Hepatocyte (in vitro differentiated cells): ENCODE data around the gene CCDC174. TPM values are rescaled to one million over a fixed set of nuclear protein-coding genes. Genes with fewer than 3 reads are reported as not detected.

Source experiments
- DNase-seq: peaks from one replicate; pipeline ENCODE4 v3.0.0-alpha.2; 2016; ENCODE audit warnings: low spot score
- H2AFZ ChIP-seq: fragments of 200-600 bp; sonication (generic); 2 replicates; pipeline ENCODE4 v1.6.0; 2016; ENCODE audit warnings: antibody characterized with exemption, mild to moderate bottlenecking
- H3K27ac ChIP-seq: fragments of 200-600 bp; sonication (generic); 2 replicates; pipeline ENCODE4 v1.5.1; 2016; ENCODE audit warnings: mild to moderate bottlenecking
- H3K27me3 ChIP-seq: fragments of 200-600 bp; sonication (generic); 2 replicates; pipeline ENCODE4 v1.6.1; 2016
- H3K36me3 ChIP-seq: fragments of 200-600 bp; sonication (generic); replicated peaks from 2 replicates; pipeline ENCODE4 v1.5.1; 2016; ENCODE audit warnings: low read depth; ENCODE audit not compliant: insufficient read depth
- H3K4me1 ChIP-seq: fragments of 200-600 bp; sonication (generic); 2 replicates; pipeline ENCODE4 v1.5.1; 2016; ENCODE audit warnings: mild to moderate bottlenecking, moderate library complexity; ENCODE audit not compliant: insufficient read depth
- H3K4me2 ChIP-seq: fragments of 200-600 bp; sonication (generic); 2 replicates; pipeline ENCODE4 v1.6.0; 2016
- H3K4me3 ChIP-seq: fragments of 200-600 bp; sonication (generic); 2 replicates; pipeline ENCODE4 v1.5.1; 2016; ENCODE audit warnings: mild to moderate bottlenecking
- H3K79me2 ChIP-seq: fragments of 200-600 bp; sonication (generic); 2 replicates; pipeline ENCODE4 v1.6.0; 2017; ENCODE audit warnings: mild to moderate bottlenecking
- H3K9me2 ChIP-seq: fragments of 200-600 bp; sonication (generic); replicated peaks from 2 replicates; pipeline ENCODE4 v1.6.0; 2017; ENCODE audit warnings: mild to moderate bottlenecking; ENCODE audit not compliant: insufficient read depth
- H3K9me3 ChIP-seq: fragments of 200-600 bp; sonication (generic); 2 replicates; pipeline ENCODE4 v1.5.1; 2016; ENCODE audit warnings: low read depth, mild to moderate bottlenecking
- H4K20me1 ChIP-seq: fragments of 200-600 bp; sonication (generic); 2 replicates; pipeline ENCODE4 v1.6.0; 2016; ENCODE audit warnings: mild to moderate bottlenecking; ENCODE audit not compliant: insufficient read depth, poor library complexity, severe bottlenecking
- EZH2 ChIP-seq: fragments of 200-600 bp; sonication (generic); IDR thresholded peaks from 2 replicates; pipeline ENCODE4 v1.6.1; 2016; ENCODE audit warnings: antibody characterized with exemption, mild to moderate bottlenecking, borderline replicate concordance
- EZH2phosphoT487 ChIP-seq: fragments of 200-600 bp; sonication (generic); IDR thresholded peaks from one replicate; pipeline ENCODE4 v1.6.1; 2018; ENCODE audit warnings: antibody characterized with exemption, mild to moderate bottlenecking, low read depth, moderate library complexity; ENCODE audit not compliant: unreplicated experiment, severe bottlenecking
- WGBS: methylation state at CpG from one replicate; pipeline ENCODE4 v1.1.6; 2016; ENCODE audit warnings: low lambda C conversion rate; ENCODE audit errors: missing lambda C conversion rate; 5-methylcytosine and 5-hydroxymethylcytosine counted together
- polyA plus RNA-seq: library from polyadenylated mRNA; unstranded; fragments of >200 nt; fragmentation: Nextera tagmentation; extraction: Ambion mirVana; gene quantifications from 2 replicates; pipeline ENCODE4 v1.2.1, GENCODE V29; 2016
- total RNA-seq: library from RNA; depleted of rRNA; stranded (reverse); fragments of >200 nt; gene quantifications from 2 replicates; pipeline ENCODE4 v1.2.3, GENCODE V29; 2014
- TF ChIP-seq, protein P1 (sequence below): fragments of 200-600 bp; sonication (generic); IDR thresholded peaks from 2 replicates; pipeline ENCODE4 v1.5.1; 2016; ENCODE audit warnings: antibody characterized with exemption, mild to moderate bottlenecking; ENCODE audit not compliant: poor library complexity

CCDC174 gene
- total and polyA plus RNA-seq, 2 experiments from 2014 or later = 18.6 to 23.6 TPM

DNA sequence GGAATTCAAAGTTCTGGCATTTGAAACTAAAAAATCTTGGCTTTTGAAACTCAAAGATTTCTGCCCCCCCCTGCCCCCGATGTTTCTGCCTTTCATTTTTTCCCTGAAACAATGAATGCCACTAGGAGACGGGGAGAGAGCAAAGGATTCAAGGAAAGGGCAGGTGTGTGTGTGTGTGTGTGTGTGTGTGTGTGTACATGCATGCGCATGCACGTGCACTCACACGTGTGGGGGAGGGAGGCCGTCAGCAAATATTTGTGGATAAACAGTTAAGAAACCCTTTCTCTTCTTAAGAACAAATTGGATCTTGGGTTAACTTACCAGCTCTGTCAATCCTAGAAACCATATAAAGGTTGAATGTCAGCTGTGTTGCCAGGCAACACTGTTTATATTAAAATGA is 29.2 kb upstream of the CCDC174 start:
- Histone ChIP-seq H3K36me3 (no peaks in the 10 kb centered on the region), H3K79me2 (no peaks in the 10 kb centered on the region), H3K4me3 (no peak overlapping the region), H2AFZ (no peak overlapping the region), H3K4me1 (no peaks in the 10 kb centered on the region), H3K27ac (no peak overlapping the region), H3K9me3 (no peaks in the 10 kb centered on the region), H3K4me2 (no peak overlapping the region), H3K9me2 (no peaks in the 10 kb centered on the region), H3K27me3 (no peaks in the 10 kb centered on the region), H4K20me1 (no peaks in the 10 kb centered on the region)
- DNase-seq = no peak
- 67% methylated on average over 6 of the region's 6 CpGs for WGBS
- TF ChIP-seq EZH2 = no peak
- TF ChIP-seq EZH2phosphoT487 = no peak
- TF ChIP-seq, protein P1, sequence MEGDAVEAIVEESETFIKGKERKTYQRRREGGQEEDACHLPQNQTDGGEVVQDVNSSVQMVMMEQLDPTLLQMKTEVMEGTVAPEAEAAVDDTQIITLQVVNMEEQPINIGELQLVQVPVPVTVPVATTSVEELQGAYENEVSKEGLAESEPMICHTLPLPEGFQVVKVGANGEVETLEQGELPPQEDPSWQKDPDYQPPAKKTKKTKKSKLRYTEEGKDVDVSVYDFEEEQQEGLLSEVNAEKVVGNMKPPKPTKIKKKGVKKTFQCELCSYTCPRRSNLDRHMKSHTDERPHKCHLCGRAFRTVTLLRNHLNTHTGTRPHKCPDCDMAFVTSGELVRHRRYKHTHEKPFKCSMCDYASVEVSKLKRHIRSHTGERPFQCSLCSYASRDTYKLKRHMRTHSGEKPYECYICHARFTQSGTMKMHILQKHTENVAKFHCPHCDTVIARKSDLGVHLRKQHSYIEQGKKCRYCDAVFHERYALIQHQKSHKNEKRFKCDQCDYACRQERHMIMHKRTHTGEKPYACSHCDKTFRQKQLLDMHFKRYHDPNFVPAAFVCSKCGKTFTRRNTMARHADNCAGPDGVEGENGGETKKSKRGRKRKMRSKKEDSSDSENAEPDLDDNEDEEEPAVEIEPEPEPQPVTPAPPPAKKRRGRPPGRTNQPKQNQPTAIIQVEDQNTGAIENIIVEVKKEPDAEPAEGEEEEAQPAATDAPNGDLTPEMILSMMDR = no peak

DNA sequence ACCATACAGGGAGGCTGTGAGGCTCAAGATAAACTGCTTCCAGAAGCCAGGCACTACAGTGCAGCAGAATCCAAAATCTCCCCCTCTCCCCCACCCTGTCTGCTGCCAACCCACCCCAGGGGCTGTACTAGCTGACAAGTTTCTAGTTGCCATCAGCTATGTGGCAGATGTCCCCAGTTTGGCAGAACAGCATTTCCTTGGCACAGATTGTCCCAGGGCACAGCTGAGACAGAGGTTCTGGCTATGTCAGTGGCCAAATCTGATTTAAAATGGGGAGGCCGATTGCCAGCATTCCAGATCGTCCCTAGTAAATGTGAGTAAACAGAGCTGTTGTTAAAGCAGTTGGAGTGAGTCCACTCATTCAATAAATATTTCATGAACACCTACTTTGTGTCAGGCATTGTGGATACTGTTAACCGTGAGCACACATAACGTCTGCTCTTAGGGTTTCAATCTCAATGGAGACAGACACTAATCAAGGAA is 28.0 kb upstream of the CCDC174 start:
- WGBS = 53% methylated on average over 4 of the region's 4 CpGs
- no peak for DNase-seq
- Histone ChIP-seq H3K79me2 (no peaks in the 10 kb centered on the region), H3K9me3 (no peaks in the 10 kb centered on the region), H3K27ac (no peak overlapping the region), H3K4me3 (no peak overlapping the region), H3K36me3 (no peaks in the 10 kb centered on the region), H2AFZ (no peak overlapping the region), H3K4me1 (no peaks in the 10 kb centered on the region), H3K9me2 (no peaks in the 10 kb centered on the region), H3K4me2 (no peak overlapping the region), H4K20me1 (no peaks in the 10 kb centered on the region), H3K27me3 (no peaks in the 10 kb centered on the region)
- TF ChIP-seq, protein P1 = no peak
- no peak for TF ChIP-seq EZH2
- no peak for TF ChIP-seq EZH2phosphoT487

DNA sequence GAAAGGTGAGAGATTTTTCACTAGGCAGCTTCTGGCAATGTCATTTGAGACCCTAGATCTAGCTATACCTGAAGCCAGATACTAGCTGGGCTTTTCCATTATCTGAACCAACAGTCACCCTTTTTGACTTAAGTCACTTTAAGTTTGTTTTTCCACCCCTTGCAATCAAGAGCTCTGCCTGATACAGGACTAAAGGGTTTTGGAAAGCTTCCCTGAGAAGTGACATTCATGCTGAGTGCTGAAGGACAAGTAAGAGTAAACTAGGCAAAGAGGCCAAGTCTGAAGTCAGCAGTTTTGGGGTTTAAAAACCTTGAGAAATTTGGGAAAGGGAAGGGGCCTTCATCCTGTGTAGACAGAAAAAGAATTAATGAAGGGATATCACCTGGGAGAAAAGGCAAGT is 27.1 kb upstream of the CCDC174 start:
- no peak for DNase-seq
- H3K79me2 ChIP-seq = no peaks in the 10 kb centered on the region
- no peak overlapping the region for H2AFZ ChIP-seq
- no peaks in the 10 kb centered on the region for H3K9me2 ChIP-seq
- TF ChIP-seq, protein P1 = no peak
- TF ChIP-seq EZH2phosphoT487 (no peak), EZH2 (no peak)
- H3K36me3 ChIP-seq = no peaks in the 10 kb centered on the region
- no peak overlapping the region for H3K4me3 ChIP-seq
- no peaks in the 10 kb centered on the region for H3K4me1 ChIP-seq
- no peaks in the 10 kb centered on the region for H3K9me3 ChIP-seq
- H4K20me1 ChIP-seq = no peaks in the 10 kb centered on the region
- no peak overlapping the region for H3K4me2 ChIP-seq
- H3K27me3 ChIP-seq = no peaks in the 10 kb centered on the region
- H3K27ac ChIP-seq = peak overlapping the region; percentile 9

DNA sequence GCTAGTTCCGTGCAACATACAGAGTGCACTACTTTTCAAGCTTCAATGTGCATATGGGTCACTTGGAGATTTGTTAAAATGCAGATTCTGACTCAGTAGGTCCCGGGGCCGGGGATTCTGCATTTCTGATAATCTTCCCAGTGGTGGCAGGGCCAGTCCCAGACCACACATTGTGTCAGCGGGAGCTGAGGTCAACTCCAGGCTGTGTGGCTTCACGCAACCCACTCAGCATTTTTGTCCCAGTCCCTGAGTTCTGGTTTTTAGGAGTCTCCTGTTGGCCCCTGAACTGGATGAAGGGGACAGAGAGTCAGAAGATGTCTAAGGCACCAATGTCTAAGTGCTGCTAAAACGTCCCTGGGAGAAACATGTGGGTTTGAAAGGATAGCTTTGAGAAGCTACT is 26.1 kb upstream of the CCDC174 start:
- Histone ChIP-seq H2AFZ (no peak overlapping the region), H4K20me1 (no peaks in the 10 kb centered on the region), H3K9me2 (no peaks in the 10 kb centered on the region), H3K36me3 (no peaks in the 10 kb centered on the region), H3K4me1 (no peaks in the 10 kb centered on the region), H3K4me3 (no peak overlapping the region), H3K27ac (no peak overlapping the region), H3K4me2 (no peak overlapping the region), H3K9me3 (no peaks in the 10 kb centered on the region), H3K27me3 (no peaks in the 10 kb centered on the region), H3K79me2 (no peaks in the 10 kb centered on the region)
- 84% methylated on average over 6 of the region's 6 CpGs for WGBS
- DNase-seq = no peak
- TF ChIP-seq EZH2 = no peak
- no peak for TF ChIP-seq EZH2phosphoT487
- TF ChIP-seq, protein P1 = no peak
